GM19025 (cell line): ENCODE measurements around the gene RIOK2.

Source experiments
- ATAC-seq: cut with Tn5 transposase; IDR thresholded peaks from one replicate; pipeline ENCODE4 v1.9.1; 2021; ENCODE audit warnings: mild to moderate bottlenecking, low read depth, moderate library complexity; ENCODE audit not compliant: unreplicated experiment

The RIOK2 gene

DNA sequence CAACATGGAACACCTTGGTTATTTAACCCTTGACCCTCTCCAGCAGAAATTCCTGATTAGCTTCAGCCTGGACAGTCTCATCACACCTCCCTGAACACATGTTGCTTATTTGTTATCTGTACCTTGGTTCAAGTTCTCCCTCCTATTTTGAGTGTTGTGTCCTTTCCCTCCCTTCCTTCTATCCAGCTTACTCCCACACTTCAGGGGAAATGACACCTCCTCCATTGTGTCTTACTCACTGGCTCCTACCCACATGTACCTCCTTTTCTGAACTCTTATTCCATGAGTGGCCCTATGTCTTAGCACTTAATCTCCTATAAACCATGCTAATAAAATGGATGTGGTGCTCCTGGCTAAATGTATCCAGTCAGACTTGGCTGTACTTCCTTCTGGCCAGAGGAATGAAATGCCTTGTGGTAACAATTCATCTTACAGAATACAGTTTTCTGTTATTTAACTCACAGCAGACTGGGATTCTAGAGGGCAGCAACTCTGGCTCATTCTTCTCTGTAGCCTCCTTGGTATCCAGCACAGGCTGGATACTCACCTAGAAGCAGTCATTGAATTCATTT is 51.8 kb downstream of the RIOK2 start:
- ATAC-seq, result no peak

DNA sequence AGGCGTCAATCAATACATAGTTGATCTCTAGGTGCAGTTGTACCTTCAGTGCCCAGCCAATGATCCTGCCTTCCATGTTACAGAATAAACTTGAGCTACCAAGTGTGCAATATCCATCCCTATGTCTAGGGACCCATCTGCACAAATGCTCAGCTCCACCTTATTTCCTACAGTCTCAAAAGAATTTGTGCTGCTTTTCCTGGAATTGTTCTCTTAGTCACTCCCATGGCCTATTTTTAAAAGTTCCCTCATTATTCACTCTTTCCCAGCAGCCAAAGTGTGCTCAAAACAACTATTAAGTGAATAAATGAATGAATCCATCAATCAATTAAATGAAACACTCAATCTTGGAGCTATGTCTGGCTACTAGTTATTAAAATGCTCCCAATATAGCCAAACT is 55.3 kb downstream of the RIOK2 start:
- ATAC-seq, result no peak

DNA sequence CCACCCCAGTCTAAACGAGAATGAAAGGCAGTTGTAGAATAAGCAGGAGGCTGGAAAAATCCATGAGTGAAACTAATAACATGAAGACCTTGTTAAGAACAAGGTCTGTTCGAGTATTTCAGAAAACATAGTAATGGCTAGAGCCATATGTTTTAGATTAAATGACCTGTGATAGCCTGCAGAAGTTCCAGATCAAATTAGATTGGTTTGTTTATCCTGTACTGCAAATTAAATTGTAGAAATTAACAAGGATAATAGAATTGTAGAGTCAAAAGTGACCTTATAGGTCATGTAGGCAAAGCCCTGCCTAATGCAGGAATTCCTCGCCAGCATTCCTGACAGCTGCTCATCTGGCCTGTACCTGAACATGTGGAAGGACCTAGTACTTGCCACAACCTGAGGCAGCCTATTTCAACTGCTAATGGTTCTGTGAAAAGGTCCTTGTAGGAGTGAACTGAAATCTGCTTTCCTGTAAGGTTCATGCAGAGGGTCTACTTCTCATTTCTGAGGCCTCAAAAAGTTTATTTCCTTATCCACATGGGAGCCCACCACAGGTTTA is 57.8 kb downstream of the RIOK2 start:
- ATAC-seq, result no peak

DNA sequence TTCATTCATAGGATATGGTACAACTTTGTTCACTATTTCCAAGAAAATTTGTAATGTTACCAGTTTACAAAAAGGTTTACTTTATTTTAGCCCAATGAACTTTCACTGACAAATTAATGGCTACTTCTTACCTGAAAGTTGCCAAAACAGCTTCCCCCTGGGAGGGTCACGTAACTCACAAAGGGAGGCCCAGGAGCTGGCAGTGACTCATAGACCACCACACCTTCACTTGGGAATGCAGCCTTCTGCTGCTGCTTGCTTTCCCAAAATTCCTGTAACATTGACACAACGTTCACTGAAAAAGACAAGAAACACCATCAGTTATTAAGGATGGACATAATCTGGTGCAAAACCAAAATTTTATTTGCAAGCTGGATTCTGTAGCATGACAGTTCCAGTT is 58.7 kb downstream of the RIOK2 start:
- ATAC-seq, result no peak

DNA sequence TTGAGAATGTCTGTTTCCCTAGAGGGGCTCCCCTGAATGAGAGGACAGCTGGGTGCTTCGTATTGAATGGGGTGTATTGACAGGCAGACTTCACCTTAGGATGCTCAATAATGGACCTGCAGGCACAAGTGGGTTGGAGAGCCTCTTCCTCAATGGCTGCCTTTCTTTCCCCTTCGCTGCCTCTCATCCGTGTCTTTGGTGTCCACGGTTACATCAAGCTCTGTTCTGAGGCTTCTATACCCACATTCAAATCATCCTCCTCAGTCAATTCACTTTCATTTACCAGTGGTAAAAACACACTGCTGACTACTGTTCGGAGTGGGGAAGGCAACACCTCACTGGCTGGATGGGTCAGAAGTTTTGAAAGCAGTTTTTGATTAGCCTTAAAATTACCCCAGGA is 61.2 kb downstream of the RIOK2 start:
- no peak for ATAC-seq

DNA sequence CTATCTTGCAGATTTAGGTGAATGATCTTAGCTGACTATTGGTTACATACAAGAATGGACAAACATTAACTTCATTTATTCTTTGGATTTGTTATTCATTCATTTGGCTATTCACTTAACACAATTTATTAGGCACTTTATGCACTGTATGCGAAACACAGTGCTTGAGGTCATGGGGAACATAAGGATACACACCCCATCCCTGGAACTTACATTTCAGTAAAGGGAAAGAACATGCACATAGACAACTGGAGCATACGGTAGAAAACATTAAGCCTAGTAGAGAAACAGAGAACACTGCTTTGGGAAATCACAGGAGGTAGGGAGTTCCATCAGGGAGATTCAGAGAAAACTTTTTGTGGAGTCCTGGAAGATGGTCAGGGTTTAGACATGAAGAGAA is 62.9 kb downstream of the RIOK2 start:
- no peak for ATAC-seq

DNA sequence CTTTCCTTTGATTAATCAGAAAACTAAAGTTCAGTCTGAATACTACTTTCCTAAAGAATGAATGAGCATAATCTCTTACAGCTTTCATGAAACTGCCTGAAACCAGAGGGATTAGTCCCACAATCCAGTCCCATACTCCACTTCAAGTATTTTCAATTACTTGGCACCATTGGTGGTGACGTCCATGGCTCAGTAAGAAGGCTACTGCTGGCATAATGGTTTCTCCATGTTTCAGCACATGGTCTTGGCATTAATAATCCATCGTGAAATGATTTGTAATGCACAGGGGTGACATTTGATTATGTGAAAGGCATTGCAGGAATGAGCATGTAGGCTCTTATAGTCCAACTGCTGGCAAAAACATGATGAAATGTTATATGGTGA is 64.0 kb downstream of the RIOK2 start:
- ATAC-seq, result no peak

DNA sequence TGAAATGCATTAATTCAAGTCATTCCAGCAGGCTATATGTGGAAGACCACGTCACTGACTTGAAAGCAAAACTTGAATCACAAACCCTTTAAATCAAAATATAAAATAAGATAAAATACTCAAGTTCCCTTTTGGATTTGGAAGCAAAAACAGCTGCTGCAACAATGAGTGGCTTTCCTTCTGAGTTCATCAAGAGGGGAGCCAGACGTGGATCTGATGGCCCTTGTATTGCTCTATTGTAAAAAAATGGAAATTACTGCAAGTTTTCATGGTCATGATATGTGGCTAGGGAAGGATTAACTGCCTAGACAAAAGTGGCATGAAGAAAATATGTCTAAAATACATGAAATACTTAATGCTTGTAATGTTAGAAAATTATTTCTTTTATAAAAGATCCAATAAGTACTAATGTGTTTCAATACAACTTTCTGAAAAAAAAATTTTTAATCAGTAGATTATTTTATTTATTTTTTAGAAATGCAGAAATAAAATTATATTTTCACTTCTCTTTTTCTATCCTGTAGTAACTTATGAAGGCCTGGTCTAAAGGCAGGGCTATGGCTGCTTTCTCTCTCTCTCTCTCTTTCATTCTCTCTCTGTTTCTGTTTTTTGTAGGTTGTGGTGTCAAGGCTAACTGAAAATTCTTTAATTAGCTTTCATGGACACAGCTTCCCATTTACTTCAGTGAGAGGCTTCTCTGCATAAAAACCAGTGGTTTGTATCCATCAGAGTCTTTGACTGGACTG is 64.6 kb downstream of the RIOK2 start:
- ATAC-seq, result no peak

DNA sequence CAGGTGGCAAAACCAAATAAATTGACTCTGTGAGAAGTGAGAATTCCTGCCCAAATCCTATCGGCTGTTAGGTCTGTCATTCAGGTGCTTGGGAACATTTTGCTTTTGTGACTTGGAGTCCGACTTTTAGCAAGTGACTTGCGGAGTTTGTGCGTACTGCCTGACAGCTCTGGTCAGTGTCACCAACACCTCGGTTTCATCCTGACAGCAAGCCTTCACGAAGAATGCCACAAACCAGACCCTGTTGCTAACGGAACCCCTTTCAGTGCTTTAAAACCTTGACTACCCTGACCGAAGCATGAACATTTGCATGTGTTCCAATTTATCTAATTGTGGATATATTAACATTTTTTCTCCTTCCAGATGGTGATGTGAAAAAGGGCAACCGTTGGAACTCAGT is 67.1 kb downstream of the RIOK2 start:
- ATAC-seq, result no peak

DNA sequence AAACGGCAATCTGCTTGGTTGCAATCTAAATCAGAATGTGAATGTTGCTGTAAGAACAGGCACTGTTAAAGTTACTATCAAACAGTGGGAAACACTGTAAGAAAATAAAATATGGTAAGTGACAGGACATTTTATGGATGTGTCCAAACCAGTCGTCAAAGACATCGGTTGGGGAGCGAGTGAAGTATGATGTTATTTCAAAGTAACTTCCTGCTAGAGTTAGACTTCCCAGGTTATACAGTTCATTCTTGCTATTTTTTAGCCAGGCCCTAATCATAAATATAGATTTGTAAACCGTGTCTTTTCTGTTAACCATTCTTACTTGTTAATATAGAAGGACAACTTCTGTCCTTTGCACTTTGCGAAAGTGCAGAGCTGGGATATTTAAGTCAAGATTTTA is 70.8 kb downstream of the RIOK2 start:
- no peak for ATAC-seq

DNA sequence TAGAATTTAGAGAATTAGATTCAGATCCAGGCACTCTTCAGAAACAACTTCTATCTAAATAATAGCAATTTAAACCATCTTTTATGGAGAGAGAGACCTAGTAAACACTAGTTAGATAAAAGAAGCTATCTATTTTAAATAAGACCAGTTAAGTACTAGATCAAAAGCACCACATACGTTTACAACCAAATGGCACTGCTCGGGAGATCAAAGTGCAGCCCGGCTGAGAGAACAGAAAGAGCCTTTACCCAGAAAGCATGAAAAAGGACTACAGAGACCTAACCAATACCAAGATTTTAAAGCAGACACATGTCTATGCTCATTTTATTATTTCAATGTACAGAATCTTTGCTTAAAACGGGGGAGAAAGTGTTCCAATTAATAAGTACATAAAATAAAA is 71.4 kb downstream of the RIOK2 start:
- ATAC-seq, result no peak

DNA sequence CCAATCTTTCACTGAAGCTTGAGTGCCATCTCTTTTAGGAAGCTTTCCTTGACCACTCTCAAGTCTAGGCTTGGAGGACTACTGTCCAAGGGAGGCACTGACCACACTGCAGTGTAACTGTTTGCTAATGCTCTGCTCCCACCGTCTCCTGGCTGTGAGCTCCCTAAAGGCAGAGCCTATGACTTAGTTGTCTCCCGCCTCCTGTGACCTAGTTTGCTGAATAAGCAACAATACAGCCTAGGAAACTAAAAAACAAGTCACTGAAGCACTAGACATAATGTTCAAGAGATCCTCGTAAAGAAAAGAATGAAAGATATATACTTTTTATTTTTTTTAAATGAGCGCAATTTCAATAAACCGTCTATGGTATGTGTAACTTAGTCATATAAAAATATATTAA is 72.0 kb downstream of the RIOK2 start:
- no peak for ATAC-seq
